Pancreas (tissue), 10 donors: ENCODE data around the gene NEK10. TPM values are rescaled to one million over a fixed set of nuclear protein-coding genes. Genes with fewer than 3 reads are reported as not detected.

Experiments used
- ATAC-seq, 4 donors: fragments of 200-7000 bp; cut with Tn5 transposase; one replicate each; pipeline versions ENCODE4 v1.8.0 to v1.9.1; 2020; ENCODE audit warnings: mild to moderate bottlenecking in 4 of 4, moderate library complexity in 4 of 4
- DNase-seq, 6 donors: peaks; one replicate each; pipeline ENCODE4 v3.0.0-alpha.2; 2020
- FAIRE-seq: peaks from 2 replicates; lab custom pipeline; 2012; peaks lifted over from hg19 to GRCh38; lab: Jason Lieb, UNC
- H3K27ac ChIP-seq, 4 donors: fragments of 200-600 bp; sonication (generic); 1 replicate in 3 of 4; 2 replicates in 1 of 4; pipeline versions ENCODE4 v1.5.0 to v1.8.0; 2020
- H3K27me3 ChIP-seq, 4 donors: fragments of 200-600 bp; one replicate each; pipeline ENCODE4 v1.8.0; 2021
- H3K36me3 ChIP-seq, 3 donors: fragments of 200-600 bp; sonication (generic) in 1 of 3; one replicate each; pipeline versions ENCODE4 v1.5.0 to v1.8.0; 2020 to 2021
- H3K4me1 ChIP-seq, 3 donors: fragments of 200-600 bp; one replicate each; pipeline ENCODE4 v1.8.0; 2021
- H3K4me3 ChIP-seq, 4 donors: fragments of 200-600 bp; sonication (generic) in 2 of 4; one replicate each; pipeline versions ENCODE4 v1.5.0 to v1.8.0; 2020 to 2021
- H3K9me3 ChIP-seq, 4 donors: fragments of 200-600 bp; one replicate each; pipeline ENCODE4 v1.8.0; 2021
- WGBS, 2 donors: extraction: QIAGEN DNeasy Blood & Tissue Kit; methylation state at CpG; one replicate each; pipeline ENCODE4 v1.1.7; 2013; 5-methylcytosine and 5-hydroxymethylcytosine counted together
- intact Hi-C, 3 donors: fragments of 100-400 bp; cut with DNase I; formaldehyde crosslinking; loops; one replicate each; pipeline versions ENCODE4 v1.11.1 to v1.14.2; 2022
- polyA plus RNA-seq, 2 donors: library from polyadenylated mRNA; stranded (reverse); fragments of 200-250 nt; gene quantifications; one replicate each; pipeline ENCODE4 v1.2.3, GENCODE V29; 2013
- total RNA-seq, 6 donors: library from RNA; stranded (reverse); fragmentation: NEBNext Ultra II Directional in 4 of 6; extraction: Animal tissue kit (Norgen Biotek cat#: 25700) in 4 of 6; gene quantifications; one replicate each; pipeline versions ENCODE4 v1.2.1 to v1.2.4, GENCODE V29; 2021 to 2023
- TF ChIP-seq, protein P1 (sequence below), 4 donors: fragments of 200-600 bp; sonication (generic) in 3 of 4; IDR thresholded peaks; one replicate each; pipeline versions ENCODE4 v1.5.0 to v1.8.0; 2021; ENCODE audit warnings: antibody characterized with exemption in 4 of 4
- donor health status: healthy with polysubstance abuse.
- donor health status: DM: no; HTN: no; CAD: no; lungs with moderate emphysema.
- donor health status: DM: no; HTN: no; CAD: no.
- donor health status: control.
- donor health status: control.
- donor health status: Bipolar disorder and iron deficiency.
- donor health status: DM: yes; HTN: yes; CAD: no.
- donor health status: DM: no; HTN: no; CAD: no.
- donor health status: DM: no; HTN: no; CAD: no.
- donor health status: DM: yes; HTN: yes; CAD: no.

NEK10 gene
- total and polyA plus RNA-seq, 8 donors: 0.24 to 0.90 (median 0.37) TPM

DNA sequence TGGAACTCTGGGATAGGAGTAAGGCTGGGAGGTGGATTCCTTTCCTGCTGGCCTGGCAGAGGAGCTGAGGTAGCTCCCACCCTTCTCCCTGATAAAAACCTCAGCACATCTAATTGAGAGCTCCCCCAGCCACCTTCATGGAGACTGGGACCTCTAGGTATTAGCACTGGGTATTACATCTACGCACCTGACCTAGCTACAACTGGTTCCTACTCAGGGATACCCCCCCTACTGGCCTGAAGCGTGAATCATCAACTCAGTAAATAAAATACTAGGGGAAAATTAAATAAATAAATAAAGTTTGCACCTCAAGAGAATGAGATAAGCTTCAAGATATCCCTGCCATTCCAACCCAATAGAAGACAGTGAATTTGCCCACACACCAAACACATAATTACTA, 140.4 kb downstream of the NEK10 start:
- ATAC-seq (no peak), DNase-seq (no peak), FAIRE-seq (no peak)
- 77 to 79% methylated on average over 2 of the region's 2 CpGs for WGBS, 2 donors
- TF ChIP-seq, protein P1, sequence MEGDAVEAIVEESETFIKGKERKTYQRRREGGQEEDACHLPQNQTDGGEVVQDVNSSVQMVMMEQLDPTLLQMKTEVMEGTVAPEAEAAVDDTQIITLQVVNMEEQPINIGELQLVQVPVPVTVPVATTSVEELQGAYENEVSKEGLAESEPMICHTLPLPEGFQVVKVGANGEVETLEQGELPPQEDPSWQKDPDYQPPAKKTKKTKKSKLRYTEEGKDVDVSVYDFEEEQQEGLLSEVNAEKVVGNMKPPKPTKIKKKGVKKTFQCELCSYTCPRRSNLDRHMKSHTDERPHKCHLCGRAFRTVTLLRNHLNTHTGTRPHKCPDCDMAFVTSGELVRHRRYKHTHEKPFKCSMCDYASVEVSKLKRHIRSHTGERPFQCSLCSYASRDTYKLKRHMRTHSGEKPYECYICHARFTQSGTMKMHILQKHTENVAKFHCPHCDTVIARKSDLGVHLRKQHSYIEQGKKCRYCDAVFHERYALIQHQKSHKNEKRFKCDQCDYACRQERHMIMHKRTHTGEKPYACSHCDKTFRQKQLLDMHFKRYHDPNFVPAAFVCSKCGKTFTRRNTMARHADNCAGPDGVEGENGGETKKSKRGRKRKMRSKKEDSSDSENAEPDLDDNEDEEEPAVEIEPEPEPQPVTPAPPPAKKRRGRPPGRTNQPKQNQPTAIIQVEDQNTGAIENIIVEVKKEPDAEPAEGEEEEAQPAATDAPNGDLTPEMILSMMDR (IDR thresholded peaks at IDR 0.05): no peak
- Histone ChIP-seq H3K36me3 (no peaks in the 10 kb centered on the region), H3K9me3 (no peaks in the 10 kb centered on the region), H3K27me3 (no peaks in the 10 kb centered on the region), H3K27ac (no peak overlapping the region), H3K4me1 (no peaks in the 10 kb centered on the region), H3K4me3 (no peak overlapping the region)
- intact Hi-C loops: no loop called here

DNA sequence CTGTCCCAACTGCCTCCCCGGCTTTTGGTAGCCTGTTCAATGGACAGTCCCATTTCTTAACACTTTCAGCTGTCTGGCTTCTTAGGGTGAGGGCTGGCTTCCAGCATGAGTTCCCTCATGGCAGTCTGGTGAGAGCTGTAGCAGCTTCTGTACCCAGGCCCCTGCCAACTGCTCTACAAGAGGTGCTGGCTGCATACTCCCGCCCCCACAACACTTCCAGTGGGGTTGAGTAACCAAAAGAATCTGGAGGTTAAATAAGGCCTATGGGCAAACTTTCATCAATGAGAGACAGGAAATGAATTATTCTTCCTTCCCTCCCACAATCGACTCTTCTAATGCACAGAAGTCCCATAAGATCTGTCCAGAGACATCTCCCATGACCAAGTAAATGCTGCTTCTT, 145.0 kb downstream of the NEK10 start:
- Histone ChIP-seq H3K36me3 (no peaks in the 10 kb centered on the region), H3K4me3 (no peak overlapping the region), H3K27ac (no peak overlapping the region), H3K9me3 (no peaks in the 10 kb centered on the region), H3K4me1 (peaks cover 0 to 3% (median 0%) of the 10 kb centered on the region in 3 donors), H3K27me3 (no peaks in the 10 kb centered on the region)
- 83 to 88% methylated on average over 3 of the region's 3 CpGs for WGBS, 2 donors
- TF ChIP-seq, protein P1 (IDR thresholded peaks at IDR 0.05): no peak
- FAIRE-seq (no peak), DNase-seq (no peak), ATAC-seq (no peak)
- intact Hi-C loops: no loop called here

DNA sequence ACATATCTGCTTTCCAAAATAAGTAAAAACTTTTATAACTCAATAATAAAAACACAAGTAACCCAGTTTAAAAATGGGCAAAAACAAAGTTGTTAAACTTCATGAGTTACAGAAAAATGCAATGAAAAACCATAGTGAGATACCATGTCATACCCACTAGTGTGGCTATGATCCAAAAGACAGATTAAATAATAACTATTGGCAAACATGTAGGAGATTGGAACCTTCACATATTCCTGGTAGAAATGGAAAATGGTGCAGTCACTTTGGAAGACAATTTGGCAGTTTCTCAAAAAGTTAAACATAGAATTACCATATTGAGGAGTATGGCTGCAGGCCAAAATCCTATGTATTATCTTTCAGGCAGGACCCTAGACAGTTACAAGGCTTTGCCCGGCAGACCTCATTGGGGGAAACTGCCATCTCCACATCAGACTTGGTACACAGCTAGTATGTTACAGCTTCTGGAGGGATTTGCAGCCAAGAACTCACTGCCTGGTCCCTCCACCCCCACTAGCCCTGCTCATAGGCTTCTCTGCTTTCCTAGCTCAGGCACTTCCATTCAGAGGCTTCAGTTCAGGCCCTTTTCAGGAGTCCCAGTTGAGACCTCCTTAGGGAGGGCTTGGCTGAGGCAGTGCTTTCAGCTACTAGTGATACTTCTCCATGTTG, 147.8 kb downstream of the NEK10 start:
- intact Hi-C loops: no loop called here
- peaks cover 0 to 3% (median 0%) of the 10 kb centered on the region in 3 donors for H3K4me1 ChIP-seq
- H3K9me3 ChIP-seq: no peaks in the 10 kb centered on the region
- TF ChIP-seq, protein P1 (IDR thresholded peaks at IDR 0.05): no peak
- WGBS, 2 donors: 10 to 11% methylated on average over 1 of the region's 1 CpG
- H3K27me3 ChIP-seq: no peaks in the 10 kb centered on the region
- ATAC-seq (peak in 3 of 4 donors; percentile 51 to 87 (median 65)), FAIRE-seq (no peak), DNase-seq (peak in 1 of 6 donors; percentile 22)
- no peak overlapping the region for H3K4me3 ChIP-seq
- no peak overlapping the region for H3K27ac ChIP-seq
- no peaks in the 10 kb centered on the region for H3K36me3 ChIP-seq

DNA sequence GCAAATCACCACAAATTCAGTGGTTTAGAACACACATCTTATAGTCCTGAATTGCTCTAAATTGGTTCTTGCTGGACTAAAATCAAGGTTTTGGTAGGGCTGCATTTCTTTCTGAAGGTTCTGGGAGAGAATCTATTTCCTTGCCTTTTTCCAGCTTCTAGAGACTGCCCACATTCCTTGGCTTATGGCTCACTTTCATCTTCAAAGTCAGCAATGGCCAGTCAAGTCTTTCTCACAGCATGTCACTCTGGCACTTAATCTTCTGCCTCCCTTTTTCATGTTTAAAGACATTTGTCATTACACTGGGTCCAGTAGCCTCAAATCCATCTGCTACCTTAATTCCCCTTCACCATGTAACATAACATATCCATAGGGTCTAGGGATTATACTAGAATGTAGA, 149.0 kb downstream of the NEK10 start:
- no peak for ATAC-seq
- no peak for FAIRE-seq
- TF ChIP-seq, protein P1 (IDR thresholded peaks at IDR 0.05): no peak
- H3K4me1 ChIP-seq: peaks cover 0 to 3% (median 0%) of the 10 kb centered on the region in 3 donors
- H3K4me3 ChIP-seq: no peak overlapping the region
- intact Hi-C loops: no loop called here
- no peak for DNase-seq
- H3K27ac ChIP-seq: no peak overlapping the region
- H3K9me3 ChIP-seq: no peaks in the 10 kb centered on the region
- H3K27me3 ChIP-seq: no peaks in the 10 kb centered on the region
- H3K36me3 ChIP-seq: no peaks in the 10 kb centered on the region

DNA sequence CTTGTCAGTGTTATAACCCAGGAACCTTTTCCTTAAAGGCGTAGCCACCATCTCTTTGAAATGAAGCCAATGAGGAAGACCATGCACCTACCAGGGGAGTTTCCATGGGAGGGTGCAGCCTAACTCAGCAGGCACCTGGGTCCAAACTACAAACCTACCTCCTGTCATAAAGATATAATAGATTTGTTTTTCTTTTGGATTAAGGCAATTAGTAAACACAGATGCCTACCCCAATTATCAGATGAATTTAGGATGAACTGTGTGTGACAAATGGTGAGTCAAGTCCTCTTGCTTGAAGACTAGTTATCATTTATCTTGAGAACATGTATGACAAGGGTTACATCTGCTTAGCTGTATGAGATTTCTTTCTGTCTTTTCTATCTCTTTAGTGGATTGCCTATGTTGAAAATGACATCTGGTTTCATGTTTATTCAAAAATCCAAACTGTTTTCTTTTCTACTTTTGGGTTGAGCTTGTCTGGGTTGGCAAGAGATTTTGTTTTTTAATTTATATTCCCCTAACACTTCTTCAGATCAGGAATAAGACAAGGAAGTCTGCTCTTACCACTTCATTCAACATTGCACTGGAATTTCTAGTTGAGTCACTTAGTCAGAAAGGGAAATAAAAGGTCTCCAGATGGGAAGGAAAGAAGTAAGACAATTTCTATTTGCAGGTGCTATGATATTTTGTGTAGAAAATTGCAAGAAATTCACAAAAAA, 149.9 kb downstream of the NEK10 start:
- whole genome bisulfite sequencing, 2 donors: 95 to 100% methylated on average over 1 of the region's 1 CpG
- no peak for DNase-seq
- intact Hi-C loops: no loop called here
- Histone ChIP-seq H3K27ac (no peak overlapping the region), H3K27me3 (no peaks in the 10 kb centered on the region), H3K9me3 (no peaks in the 10 kb centered on the region), H3K4me1 (peaks cover 0 to 3% (median 0%) of the 10 kb centered on the region in 3 donors), H3K36me3 (no peaks in the 10 kb centered on the region), H3K4me3 (no peak overlapping the region)
- FAIRE-seq: no peak
- TF ChIP-seq, protein P1 (IDR thresholded peaks at IDR 0.05): no peak
- no peak for ATAC-seq
